ENCODE data around the gene RAB25.
A peak's percentile ranks its signal among the peaks of the same experiment; 100 is the strongest.

RAB25 gene

GRCh38 chr1:156104065-156104810 lies 43.3 kb downstream of the RAB25 start:
- DNase-seq: peak; percentile 64

- no peak for DNase-seq
These were observed 44.2 kb downstream of the RAB25 start for GRCh38 chr1:156104861-156105832.

DNA sequence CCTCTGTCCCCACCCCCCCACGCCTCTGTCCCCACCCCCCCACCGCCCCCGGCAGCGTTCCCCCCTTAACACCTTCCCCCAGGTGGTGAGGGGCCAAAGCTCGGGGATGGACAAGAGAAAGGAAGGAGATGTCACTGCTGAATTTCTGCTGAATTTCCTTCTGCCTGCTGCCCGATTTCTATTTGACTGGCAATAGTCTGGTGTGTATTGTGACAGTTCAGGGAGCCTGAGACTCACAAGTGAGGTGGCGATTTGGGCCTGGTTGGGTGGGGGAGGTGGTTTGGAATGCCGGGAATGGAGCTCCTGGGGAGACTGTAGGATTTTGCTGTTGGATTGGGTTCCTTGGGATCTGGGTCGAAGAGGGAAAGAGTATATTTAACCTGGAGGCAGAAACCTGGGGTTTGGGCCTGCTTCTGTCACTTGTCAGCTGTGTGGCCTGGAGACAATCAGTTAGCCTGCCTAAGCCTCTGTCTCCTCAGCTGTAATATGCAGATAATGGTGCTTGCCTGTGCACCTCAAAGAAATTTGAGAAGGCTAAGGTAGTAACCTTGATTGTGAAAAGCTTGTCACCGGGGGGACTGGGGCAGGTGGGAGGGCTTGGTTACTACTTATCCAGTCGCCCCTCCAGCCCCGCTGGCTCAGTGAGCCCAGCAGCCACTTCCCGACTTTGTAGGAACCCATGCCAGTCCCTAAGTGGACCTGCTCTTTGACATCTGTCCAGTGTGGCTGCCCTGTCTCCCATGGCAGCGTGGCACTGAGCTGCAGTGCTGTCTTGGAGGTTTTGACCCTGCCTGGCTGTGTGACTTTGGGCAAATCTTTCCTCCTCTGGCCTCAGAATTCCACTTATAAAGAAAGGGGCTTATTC lies 45.9 kb downstream of the RAB25 start:
- no peak for DNase-seq

GRCh38 chr1:156108057-156108456 lies 47.1 kb downstream of the RAB25 start:
- DNase-seq: no peak

DNA sequence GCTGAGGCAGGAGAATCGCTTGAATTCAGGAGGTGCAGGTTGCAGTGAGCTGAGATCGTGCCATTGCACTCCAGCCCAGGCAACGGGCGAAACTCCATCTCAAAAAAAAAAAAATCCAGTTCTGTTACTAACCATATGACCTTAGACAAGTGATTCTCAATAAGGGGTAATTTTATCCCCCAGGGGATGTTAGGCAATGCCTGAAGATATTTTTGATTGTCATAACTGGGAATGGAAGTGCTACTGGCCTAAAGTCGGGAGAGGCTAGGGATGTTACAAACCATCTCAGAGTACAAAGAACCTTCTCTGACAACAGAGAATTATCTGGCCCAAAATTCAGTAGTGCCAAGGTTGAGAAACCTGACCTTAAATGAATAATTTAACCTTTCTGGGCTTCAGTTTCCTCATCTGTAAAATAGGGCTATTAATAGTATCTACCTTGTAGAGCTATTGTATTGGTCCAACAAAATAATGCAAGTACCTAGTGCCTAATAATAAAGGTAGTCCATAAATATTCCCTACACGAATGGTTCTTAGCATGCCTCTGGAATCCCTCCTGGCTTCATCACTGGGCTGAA lies 47.8 kb downstream of the RAB25 start:
- DNase-seq: no peak

DNA sequence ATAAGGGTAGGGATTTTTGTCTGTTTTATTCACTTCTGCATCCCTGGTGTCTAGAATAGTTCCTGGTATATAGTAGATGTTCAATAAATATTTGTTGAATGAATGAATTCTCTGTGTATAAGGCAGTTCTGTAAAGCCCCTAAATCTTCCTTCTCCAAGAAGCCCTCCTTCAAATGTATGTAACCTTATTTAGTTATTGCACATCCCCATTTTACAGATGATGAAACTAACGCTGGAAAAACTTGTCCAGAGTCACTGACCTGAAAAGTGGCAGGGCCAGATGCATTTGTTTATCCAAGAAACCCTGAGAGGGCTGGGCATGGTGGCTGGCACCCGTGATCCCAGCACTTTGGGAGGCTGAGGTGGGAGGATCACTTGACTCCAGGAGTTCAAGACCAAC lies 49.3 kb downstream of the RAB25 start:
- no peak for DNase-seq

DNA sequence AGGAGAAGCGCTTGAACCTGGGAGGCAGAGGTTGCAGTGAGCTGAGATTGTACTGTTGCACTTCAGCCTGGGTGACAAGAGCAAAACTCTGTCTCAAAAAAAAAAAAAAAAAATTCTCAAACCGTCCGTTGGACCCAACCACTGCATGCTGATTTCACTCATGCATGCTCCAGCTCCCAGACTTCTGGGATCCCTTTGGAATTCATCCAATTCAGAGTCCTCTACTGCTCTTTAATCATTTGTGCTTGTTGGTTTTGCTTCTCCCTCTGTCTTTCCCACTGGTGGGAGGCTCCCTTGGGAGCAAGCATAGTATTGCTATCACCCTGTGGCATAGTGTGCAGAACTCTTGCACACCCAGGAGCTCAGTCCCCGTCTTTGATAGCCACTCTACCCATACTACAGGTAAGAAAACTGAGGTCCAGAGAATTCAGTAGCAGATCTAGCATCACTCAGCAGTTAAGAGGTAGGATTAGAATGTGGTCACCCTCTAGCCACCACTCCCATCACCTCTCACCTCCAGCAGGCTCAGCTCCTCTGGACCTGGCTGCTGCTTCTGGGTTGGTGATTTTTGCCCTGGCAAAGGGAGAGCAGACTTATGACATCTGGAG lies 50.5 kb downstream of the RAB25 start:
- no peak for DNase-seq

DNA sequence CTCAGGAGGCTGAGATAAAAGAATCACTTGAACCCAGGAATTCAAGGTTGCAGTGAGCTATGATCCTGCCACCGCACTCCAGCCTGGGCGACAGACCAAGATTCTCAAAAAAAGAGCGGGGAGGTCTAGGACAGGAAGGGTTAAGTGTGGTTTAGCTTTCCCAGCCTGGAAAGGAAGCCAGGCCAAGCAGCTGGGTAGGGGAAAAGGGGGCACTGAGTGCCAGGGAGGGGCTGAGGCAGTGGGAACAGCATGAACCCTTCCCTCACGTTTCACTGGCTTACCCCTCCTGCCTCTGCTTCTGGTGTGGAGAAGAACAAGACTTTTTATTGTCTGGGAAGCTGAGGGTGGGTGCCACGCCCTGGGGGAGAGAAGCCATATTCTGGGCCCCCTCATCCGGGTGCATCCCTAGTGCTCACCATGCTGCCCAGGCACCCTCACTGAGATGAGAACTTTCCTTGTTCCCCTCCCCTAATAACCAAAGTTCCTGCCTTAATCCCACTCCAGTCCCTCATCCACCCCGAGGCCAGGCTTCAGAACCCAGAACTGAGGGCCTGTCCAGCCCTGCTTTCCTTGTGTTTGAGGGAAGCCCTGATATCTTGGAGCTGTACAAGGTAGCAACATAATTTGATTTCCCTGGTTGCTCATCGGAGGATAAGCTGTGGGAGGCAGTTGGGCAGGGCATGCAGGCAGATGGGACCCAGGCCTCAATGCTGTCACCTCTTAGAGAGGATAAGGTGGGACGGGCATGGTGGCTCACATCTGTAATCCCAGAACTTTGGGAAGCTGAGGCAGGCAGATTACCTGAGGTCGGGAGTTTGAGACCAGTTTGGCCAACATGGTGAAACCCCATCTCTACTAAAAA lies 51.5 kb downstream of the RAB25 start:
- no peak for DNase-seq

DNA sequence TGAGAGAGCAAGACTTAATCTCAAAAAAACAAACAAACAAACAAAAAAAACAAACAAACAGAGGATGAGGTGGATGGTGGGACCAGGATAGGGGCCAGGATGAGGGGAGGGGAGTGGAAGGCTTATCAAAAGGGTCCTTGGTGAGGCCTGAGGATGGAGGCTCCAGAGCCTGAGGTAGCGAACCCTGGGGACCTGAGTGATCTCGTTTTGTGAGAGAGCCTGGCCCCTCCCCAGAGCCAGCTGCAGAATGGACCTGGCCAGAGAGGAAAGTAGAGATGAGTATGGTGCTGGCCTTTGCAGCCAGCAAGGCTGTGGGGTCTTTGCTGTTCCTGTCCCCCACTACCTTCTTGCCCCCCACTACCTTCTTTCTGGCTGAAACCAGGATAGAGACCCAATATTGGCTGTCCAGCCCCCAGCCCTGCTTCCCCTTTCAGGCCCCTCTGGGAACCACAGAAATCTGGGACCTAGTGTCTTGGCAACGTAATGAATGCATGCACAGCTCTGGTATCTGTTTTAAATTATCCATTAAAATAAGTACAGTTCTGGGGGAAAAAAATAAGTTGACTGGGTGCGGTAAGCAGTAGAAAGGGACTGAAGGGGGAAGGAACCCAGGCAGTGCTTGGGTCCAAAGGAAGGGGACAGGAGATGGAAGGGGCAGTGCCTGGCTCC lies 52.5 kb downstream of the RAB25 start:
- DNase-seq: no peak

DNA sequence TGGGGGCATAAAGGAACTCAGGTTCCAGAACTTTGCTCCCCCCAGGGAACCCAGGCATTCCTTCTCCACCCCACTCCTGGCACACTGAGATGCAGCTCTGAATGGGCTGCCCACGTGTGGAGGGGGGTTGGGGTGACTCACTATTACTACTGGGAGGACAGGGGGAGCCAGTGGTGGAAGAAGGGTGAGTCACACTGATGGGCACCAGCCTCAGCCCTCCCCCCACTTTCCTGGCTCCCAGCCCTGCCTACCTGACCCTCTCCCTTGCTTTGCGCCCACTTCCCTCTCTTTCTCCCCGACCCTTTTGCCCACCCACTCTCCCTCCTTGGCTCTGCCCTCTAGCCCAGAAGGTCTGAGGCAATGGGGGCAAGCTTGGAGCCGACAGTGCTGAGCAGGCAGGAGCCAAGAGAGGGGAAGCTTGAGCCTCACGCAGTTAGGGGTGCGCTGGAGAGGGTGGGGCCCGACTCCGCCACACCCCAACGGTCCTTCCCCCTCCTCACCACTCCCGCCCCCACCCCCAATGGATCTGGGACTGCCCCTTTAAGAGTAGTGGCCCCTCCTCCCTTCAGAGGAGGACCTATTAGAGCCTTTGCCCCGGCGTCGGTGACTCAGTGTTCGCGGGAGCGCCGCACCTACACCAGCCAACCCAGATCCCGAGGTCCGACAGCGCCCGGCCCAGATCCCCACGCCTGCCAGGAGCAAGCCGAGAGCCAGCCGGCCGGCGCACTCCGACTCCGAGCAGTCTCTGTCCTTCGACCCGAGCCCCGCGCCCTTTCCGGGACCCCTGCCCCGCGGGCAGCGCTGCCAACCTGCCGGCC lies 53.4 kb downstream of the RAB25 start, which contains the start of gene LMNA:
Gene LMNA (plus strand): TSS at position 611 of the 818 bp plus-strand sequence. CDS start 208 bp downstream, outside the sequence.
- peak; percentile 78 for DNase-seq

DNA sequence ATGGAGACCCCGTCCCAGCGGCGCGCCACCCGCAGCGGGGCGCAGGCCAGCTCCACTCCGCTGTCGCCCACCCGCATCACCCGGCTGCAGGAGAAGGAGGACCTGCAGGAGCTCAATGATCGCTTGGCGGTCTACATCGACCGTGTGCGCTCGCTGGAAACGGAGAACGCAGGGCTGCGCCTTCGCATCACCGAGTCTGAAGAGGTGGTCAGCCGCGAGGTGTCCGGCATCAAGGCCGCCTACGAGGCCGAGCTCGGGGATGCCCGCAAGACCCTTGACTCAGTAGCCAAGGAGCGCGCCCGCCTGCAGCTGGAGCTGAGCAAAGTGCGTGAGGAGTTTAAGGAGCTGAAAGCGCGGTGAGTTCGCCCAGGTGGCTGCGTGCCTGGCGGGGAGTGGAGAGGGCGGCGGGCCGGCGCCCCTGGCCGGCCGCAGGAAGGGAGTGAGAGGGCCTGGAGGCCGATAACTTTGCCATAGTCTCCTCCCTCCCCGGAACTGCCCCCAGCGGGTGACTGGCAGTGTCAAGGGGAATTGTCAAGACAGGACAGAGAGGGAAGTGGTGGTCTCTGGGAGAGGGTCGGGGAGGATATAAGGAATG lies 54.1 kb downstream of the RAB25 start:
- peak; percentile 6 for DNase-seq

GRCh38 chr1:156115514-156116374 lies 54.8 kb downstream of the RAB25 start:
- peak; percentile 23 for DNase-seq

GRCh38 chr1:156116731-156117130 lies 55.8 kb downstream of the RAB25 start:
- peak; percentile 1 for DNase-seq

- DNase-seq: peak; percentile 0
These were observed 56.6 kb downstream of the RAB25 start for GRCh38 chr1:156117414-156118176.

GRCh38 chr1:156118177-156118868 lies 57.4 kb downstream of the RAB25 start:
- DNase-seq: peak; percentile 11

DNA sequence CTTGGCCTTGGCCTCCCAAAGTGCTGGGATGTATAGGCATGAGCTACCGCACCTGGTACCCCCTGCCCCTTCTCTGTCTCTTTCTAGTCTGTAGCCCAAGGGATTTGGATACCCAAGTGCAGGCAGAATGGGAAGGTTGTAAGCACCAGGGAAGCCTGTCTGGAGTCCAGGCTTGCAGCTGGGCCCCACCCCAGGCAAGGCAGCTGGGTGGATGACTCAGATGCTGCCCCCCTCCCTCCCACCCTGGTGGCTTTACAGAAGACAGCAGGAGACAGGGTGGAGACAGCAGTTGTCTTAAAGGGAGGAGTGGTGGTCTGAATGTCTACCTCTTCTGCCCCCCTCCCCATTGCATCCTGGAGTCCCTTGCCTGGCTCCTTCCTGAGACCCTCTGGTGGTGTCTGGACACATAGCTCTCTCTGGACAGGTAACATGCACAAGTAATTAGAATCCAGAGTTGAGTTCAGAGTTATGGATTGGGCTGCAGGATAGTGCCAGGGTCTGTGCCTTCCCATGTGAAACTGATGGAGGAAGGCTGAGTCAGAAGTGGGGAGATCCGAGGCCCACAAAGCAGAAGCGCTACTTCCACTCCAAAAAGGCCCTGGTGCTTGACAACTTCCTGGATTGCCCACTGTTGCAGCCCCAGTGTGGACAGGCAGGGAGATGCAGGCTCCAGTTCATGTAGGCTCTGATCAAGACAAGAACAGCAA lies 58.7 kb downstream of the RAB25 start:
- DNase-seq: peak; percentile 35
